ENCODE measurements around the gene TSPAN11.

Gene TSPAN11

DNA sequence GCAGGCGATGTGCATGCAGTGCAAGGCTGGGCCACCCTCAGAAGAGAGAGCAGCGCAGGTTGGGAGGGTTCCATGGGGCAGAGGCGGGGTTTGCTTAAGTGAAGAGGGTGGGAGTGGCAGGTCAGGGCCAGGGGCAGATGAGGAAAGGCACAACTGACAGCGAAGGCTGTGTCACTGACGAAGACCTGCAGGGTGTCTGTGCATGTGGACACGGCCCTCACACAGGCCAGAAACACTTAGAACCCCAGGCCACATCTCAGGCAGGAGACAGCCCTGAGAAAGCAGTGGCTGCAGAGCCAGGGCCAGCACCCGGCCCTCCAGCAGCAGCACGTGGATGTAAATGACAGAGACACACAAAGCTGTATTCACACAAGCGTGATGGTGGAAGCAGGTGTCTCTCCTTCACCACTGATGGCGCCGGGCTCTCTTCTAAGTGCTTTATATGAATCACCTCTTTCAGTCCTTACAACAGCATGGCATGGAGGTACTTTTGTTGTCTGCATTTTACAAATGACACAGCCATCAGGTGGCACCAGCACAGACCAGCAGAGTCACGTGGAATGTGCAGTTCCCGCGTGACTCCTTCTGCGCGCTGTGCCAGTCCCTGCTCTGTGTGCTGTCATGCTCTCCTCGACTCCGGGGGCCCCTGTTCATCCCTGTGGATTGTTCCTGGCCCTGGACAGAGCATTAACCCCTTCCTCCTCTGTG is 54.6 kb downstream of the TSPAN11 start:
- no peak for DNase-seq

DNA sequence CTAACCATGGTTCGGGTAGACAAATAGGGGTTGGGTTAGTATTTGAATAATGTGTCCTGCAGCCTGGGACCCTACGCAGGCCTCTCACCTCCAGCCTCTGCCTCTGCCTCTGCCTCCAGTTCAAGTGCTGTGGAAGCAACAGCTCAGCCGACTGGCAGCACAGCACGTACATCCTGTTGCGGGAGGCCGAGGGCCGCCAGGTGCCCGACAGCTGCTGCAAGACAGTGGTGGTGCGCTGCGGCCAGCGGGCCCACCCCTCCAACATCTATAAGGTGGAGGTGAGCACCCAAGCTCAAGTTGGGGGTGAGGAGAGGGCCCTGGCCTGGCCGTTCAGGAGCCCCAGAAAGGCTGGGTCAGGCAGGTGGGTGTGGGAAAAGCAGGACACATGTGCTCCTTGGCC is 55.9 kb downstream of the TSPAN11 start:
- DNase-seq, result no peak

DNA sequence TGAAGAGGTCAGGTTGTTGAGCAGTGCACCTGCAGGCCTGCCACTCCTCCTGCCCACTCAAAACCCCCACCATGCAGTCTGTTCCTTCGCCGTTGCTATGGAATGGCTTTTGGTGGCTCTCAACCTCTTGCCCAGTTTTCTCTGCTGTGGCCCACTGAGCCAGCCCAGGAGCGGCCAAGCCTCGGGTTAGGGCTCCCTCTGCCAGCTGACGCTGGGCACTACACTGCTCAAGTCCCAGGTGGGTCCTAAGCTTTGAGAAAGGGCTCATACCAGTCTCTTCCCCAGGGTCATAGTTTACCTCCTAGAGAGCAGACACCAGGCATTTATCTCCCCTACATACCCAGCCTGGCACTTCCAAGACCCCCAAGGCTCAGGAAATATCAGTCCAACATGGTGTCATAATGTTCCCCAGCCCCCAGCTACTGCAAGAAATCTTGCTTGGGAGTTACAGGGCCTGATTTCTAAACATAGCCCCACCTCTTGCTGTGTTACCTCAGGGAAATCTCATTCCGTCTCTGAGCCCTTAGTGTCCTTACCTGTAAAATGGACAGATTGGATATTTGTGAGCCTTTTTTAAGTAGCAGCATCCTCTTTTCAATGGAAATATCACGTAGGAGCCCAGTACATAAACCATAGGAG is 59.4 kb downstream of the TSPAN11 start:
- DNase-seq, result no peak

DNA sequence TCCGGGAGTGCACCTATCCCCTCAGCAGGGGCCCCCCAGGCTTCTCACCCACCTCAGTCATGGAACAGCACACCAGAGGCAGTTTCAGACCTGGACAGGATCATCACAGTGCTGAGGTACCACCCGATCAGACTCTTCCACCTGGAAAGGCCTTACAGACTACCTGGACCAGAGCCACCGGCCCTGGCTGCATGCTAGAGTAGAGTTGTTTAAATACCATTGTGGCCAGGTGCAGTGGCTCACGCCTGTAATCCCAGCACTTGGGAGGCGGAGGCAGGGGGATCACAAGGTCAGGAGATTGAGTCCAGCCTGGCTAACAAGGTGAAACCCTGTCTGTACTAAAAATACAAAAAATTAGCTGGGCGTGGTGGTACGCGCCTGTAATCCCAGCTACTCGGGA is 61.5 kb downstream of the TSPAN11 start:
- no peak for DNase-seq

DNA sequence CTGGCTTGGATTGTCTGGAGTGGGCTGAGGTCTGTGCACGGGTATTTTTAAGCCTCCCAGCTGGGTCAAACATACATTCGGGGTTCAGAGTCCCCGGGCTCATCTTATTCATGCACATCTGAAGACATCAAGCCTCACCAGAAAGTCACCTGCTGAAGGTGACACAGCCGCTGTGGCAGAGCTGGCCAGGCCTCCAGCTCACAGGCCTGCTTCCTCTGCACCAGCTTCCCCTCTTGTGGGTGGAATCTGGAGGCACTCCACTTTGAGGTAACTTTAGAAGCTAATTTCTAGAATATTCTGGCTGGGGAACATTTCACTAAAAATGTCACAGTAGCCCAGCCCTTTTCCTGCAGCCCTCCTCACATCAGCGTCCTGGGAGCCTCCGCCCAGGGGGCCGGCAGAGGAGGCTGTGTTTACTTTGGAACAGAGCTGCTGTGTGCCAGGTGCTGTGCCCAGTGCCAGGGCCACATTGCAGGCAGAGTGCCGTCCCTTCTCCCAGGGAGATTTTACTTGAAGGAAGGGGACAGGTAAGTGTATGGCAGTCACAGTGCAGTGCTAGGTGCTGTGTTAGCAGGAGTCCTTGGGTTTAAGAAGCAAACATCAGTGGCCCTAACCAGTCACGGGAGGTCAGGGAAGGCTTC is 62.2 kb downstream of the TSPAN11 start:
- no peak for DNase-seq

DNA sequence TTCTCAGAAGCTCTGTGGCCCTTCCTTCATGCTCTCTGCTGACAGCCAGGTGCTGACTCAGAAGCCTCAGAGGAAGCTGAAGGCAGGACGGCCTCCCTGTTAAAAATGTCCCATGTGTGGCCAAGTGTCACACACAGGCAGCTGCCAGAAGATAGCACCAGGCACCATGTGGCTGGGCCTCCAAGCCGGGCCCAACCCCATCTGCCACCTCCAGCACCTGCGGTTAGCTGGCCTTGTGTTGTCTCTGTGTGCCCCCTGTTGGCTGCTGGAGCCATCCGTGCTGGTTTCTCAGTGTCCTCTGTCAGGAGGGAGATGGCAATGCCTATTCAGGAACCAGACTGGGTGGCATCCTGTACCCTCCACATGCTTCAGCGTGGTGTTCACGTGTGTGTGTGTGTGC is 63.2 kb downstream of the TSPAN11 start:
- peak; percentile 77 for DNase-seq

DNA sequence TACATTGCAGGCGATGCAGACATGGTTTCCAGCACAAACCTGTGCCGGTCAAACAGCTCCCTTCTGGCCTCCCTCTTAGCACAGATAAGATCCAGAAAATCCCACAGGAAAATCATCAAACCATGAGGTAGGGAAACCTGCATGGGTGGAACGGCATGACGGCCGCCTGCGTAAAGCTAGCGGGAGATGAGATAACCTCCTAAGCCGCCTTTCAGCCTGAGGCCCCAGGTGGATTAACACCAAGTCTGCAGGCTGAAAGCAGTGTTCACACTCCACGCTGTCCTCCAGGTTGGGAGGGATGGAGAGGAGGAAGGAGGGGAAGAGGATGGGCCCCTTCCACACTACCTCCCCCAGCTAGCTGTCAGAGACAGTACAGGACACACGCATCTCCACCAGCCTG is 63.8 kb downstream of the TSPAN11 start:
- no peak for DNase-seq

DNA sequence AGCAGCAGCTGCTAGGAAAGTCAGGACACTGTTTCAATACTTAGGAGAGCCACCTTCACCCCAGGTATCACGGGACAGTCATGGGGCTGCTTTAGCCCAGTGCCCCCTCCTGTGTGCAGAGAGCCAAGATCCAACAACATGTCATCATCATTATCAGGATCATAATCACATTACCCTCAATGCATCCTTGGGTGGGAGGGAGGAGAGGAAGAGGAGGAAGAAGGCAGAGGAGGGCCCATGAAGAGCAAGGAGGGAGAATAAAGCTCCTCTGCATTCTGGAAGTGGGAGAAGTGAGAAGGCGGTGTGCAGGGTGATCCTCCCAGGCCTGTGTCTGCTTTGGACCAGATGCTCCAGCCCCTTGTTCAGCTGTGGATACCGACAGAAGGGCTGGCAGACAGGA is 64.2 kb downstream of the TSPAN11 start:
- no peak for DNase-seq

DNA sequence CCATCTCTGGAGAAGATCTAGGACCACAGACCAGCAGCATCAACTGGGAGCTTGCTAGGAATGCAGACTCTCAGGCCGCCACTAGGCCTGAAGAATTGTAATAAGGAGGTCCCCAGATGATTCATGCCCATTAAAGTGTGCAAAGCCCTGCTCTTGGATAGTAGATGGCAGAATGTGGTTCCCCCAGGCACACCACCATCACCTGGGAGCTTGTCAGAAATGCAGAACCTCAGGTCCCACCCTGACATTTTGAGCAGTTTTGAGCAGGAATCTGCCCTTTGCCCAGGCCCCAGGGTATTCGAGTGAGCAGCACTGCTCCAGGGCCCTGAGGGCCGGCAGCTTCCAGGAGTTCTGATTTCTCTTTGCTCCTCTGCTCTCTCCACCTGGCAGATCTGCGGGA is 64.9 kb downstream of the TSPAN11 start:
- no peak for DNase-seq

DNA sequence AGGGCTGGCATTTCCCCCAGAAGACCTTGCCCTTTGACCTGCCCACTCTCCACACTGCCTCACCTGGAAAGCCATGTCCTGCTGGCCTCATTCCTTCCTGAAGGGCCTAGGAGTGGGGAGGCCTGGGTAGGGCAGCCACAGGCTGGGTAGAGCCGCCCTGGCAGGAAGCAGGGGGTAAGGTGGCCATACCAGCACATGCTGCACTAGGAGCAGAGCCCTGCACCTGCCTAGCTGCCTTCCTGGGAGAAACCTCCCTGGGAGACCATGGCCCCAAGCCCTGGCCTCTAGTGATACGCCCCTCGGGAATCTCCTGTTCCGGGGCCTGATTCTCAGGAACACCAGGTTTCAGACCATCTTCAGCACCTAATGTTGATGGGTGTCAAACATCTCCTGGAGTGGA is 65.8 kb downstream of the TSPAN11 start:
- DNase-seq, result no peak

DNA sequence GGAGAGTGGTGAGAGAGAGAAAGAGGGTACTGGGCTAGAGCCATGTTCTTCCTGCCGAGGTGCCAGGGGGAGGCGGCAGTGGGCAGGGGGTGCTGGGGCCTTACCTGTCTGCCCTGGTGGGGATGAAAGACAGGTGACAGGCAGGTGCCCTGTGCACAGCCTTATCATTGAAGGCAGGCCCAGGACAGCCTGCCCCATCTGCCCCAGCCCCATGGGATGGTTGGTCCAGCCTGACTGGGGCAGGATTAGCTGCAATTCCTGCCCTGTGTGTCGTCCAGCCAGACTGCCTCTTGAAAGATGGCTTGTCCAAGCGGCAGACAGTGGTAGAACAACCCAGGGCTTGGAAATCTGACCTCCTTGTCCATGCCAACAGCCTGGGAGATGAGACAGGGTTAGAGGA is 67.2 kb downstream of the TSPAN11 start:
- DNase-seq, result no peak

DNA sequence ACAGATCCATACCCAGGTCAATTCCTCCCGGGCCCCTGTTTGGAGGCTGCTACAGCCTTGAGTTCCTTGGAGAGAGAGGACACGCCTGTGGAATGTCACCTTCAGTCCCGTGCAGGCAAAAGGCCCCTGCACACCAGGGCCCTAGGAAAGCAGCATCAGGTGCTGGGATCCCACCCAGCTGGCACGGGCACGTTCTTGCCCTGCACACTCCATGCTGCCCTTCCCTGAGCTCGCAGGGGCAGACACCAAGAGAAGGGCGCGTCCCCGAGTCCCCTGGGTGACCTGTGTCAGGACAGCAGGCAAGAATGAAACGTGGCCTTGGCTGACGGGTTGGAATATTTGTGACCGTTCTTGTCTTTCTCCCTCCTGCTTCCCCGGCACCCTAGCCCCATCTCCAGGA is 67.7 kb downstream of the TSPAN11 start:
- no peak for DNase-seq

DNA sequence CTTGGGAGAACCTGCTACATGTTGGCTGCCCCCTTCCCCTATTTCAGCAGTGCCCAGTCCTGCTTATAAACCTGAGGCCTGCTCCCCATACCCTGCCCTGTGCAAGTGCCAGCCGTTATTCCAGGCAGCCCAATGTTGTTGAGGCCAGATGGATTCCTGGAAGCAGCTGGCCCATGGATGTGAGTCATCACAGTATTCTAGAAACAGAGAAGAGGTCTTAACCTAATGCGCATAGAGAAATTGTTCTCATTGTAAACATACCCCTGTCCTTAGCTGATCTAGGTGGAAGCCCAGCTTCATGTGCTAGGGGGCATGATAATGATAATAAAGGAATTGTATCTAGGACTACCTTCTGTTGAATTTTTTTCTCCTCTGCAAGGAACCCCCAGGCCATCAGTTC is 69.7 kb downstream of the TSPAN11 start:
- DNase-seq, result no peak

DNA sequence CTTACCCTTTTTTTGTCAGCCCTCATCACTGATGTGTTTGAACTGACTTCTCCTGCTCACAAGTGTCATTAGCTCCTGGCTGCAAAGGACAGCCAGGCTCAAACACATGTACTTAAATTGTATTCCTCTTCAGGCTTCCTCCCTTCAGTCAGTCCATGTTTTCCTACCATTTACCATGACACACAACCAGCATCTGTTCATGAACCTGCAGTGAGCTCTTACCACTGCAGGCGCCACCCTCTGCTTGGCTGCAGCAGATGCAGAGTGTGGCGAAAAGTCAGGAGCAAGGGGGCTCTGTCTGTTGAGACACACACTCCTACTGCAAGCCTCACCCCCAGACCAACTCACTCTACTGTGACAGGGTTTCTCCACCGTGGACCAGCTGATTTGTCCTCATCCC is 70.2 kb downstream of the TSPAN11 start:
- no peak for DNase-seq

DNA sequence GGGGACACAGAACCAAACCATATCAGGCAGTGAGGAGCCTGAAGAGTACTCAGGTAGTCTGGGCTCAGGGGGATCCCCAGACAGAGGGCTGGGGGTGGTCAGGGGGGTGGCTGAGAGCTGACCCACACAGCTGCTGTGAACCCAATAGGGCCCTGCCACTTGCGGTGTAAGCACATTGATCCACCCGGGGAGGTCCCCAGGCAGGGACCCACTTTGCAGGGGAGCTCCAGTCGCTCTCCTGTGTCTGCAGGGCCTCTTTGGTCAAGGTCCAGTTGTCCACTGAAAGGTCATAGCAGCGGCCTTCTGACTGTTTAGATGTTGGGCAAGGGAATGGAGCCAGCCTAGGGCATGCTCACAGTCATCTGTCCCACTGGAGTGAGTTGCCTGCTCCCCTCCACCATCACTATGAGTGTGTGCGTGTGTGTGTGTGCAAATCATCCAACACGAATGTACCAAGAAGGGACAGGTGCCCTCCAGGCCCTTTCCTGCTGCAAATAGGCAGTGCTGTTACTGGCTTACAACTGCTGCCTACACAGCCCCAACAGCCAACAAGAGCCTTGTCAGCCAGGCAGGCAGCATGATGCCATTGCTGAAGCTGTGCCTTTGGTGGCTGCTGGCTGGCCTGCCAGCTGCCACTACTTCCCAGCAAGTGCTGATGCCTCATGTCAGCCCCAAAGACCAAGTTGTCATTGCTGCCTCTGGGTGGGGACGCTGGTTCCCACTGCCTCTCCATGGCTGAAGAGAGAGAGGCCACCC is 71.3 kb downstream of the TSPAN11 start:
- no peak for DNase-seq

DNA sequence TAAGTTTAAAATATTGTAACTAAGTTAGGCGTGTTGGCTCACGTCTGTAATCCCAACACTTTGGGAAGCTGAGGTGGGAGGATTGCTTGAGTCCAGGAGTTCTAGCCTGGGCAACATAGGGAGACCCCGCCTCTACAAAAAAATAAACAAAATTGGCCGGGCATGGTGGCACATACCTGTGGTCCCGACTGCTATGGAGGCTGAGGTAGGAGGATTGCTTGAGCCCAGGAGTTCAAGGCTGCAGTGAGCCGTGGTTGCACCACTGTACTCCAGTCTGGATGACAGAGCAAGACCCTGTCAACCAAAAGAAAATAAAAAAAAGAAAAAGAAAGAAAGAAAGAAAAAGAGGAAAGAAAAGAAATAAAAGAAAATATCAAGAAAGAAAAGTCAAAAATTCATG is 72.5 kb downstream of the TSPAN11 start:
- DNase-seq, result no peak

DNA sequence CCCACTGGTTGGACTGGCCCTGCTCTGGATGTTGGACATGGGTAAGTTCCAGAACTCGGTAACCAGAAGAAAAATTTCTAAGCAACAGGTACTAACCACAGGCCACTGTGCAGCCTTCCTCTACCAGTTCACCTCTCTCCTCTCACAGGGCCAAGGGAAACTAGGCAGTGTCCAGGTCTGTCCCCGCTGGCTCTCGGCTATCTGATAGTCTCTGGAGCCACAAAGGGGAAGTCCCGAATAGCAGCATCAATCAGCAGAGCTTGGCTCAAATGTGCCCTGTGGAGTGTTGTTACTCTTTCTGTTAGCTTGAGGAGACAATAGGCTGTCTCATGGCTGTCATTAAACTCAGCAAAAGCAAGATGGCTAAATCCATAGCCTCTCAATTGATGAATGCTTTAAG is 73.2 kb downstream of the TSPAN11 start:
- DNase-seq, result no peak

DNA sequence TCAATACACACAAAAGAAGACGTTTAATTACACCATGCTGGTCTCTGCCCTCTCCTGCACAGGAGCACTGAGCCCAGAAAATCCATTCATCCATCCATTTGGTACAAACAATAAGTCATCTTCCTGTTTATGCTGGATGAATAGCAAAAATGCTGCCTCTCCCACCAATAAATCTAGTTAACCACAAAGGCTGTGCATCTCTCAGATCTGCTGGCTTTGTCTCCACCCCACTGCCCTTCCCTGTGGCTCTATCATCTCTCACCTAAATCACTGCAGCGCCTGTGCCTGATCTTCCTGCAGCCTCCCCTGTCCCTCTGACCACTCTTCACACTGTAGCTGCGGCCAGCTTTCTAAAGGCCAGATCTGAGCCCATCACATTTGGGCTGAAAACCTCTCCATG is 74.2 kb downstream of the TSPAN11 start:
- DNase-seq, result no peak

DNA sequence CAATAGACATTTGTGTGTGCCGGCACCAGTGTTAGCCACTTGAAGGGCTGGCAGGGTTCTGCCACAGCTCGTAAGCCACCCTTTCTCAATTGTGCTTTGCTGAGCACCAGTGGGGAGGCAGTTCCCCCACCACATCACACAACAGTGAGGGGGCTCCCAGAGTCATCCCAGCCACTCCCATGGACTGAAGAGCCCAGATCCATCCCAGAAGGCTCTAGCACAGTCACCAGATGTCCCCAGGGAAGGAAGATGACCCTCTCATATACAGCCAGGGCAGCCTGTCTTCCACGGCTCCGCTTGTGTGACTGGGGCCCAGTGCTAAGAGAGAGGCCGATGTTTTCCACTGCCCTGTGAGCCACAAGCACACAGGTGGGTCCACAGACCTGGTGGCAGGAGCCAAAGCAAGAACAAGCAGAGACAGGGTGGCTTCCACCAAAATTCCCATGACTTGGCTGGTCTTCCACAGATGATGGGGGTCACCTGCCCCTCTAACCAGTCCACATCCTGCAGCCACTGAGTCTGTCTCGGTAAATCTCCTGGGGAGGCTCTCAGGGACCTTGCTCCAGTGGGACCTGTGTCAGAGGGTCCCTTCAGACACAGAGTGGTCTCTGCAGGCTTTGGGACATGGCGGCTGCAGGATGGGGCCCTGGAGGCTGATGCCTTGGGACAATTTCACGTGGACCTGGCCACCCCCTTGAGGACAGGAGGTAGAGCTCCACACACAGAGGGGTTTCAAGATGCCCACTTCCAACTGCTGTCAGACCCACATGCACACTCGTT is 75.2 kb downstream of the TSPAN11 start:
- no peak for DNase-seq

DNA sequence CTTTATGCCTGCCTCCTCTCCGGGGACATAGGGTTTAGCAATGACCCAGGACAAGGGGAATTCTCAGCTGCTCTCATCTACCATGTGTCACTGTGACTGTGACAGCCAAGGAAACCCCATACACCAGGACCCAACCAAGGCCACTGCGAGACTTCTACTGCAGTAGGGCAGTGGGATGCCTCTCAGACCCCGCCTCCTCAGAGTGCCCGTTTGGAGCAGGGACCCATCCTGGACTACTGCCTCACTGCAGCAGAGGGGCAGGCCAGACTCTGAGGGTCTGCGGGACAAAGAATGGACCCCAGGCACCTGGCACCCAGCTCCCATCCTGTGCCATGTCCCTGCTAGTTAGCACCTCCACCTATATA is 75.8 kb downstream of the TSPAN11 start:
- no peak for DNase-seq

DNA sequence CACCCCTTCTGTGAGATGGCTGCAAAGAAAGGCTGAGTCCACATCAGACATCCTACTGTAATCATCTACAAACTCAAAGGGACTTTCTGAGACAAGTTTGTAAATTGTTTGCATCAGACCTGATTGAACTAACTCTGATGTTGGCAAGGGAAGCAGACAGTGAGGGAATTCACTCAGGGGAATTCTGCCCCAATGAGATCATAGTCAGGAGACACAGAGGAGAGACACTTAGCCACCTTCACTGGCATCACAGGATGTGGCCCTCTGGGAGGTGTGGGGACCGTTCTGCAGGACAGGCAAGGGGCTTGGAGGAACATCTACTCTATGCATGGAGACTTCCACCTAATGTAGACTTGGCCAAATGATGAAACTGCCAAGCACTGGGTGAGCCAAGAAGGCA is 76.5 kb downstream of the TSPAN11 start:
- DNase-seq, result no peak

DNA sequence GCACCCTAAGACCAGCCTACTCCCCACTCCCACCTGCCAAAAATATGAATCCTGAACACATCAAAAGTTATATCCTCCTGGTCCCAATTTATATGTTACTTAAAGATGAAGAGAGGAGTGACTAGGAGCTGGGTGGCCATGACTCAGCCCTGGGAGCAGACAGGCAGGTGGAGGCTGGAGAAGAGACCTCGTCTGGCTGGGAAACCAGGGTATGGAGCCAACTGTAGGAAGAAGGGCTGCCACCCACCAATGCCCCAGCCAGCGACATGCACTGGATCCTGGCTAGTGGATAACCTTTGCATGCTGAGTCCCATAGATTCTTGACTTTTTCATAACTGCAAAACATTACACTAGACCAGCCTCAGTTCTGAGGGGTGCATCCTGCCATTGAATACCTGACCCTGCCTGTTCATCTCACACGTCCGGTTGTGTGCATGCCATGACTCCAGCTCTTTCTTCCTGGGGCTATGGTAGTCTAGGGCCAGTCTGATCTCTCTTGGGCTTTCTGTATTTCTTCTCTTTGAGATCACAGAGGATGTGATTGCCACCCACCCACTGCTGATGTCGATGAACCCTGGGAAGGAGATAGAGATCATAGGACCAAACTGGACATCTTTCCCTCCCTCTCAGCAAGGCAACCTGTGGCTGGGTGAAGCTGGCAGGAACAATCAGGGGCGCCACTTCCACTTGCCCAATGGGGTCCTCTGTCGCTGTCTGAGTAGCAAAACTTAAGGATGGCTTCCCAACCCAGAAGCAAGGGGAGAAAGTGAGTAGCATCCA is 77.5 kb downstream of the TSPAN11 start:
- no peak for DNase-seq

Data from NCI-H524 treated with DMSO at 0.1 percent for 48 hours (cell line).